22Rv1 (cell line): ENCODE data around the gene IGSF22.

Experiments used
- CTCF ChIP-seq: fragments of 450-650 bp; IDR thresholded peaks from 2 replicates; pipeline ENCODE4 v1.5.1; 2017; ENCODE audit warnings: mild to moderate bottlenecking
- ZFX ChIP-seq: fragments of 450-650 bp; IDR thresholded peaks from 2 replicates; pipeline ENCODE4 v1.6.1; 2017; ENCODE audit warnings: antibody characterized with exemption, borderline replicate concordance

- TF ChIP-seq CTCF (no peak), ZFX (no peak)
Measured at GRCh38 chr11:18733202-18733601, 7.2 kb upstream of the IGSF22 start.
